ENCODE results near the gene CAMTA1.
"Not testable (repeated sequence)": the region's sequence is repeated elsewhere in the genome, so short reads cannot be mapped to it uniquely, and the experiment has no call there.

CAMTA1 gene

DNA sequence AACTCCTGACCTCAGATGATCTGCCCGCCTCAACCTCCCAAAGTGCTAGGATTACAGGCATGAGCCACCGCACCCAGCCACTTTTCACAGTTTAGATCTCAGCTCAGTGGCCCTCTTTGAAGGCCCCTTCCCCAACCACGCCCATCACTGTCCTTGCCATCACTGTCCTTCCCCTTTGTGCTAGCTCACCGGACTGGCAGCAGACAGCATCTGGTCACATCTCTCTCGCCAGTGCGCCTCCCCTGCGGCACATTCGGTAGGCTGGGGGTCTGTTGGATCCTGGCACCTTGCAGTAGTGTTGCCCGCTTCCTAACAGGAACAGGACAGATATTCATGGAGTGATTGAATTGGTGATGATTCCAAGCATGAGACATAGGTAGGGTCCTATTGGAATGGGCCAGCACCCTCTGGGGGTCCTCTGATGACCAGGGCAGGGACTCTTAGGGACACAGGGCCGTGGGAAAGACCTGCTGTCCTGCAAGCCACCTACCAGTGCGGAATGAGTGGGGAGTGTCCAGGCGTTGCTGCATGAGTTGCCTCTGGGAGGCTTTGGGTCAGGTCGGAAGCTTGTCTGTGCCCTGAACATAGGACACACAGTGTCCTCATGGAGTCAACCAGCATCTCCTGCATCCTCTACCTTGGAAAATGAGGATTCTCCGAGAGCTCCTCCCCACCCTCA is 807.0 kb downstream of the CAMTA1 start:
- no peak for DNase-seq

DNA sequence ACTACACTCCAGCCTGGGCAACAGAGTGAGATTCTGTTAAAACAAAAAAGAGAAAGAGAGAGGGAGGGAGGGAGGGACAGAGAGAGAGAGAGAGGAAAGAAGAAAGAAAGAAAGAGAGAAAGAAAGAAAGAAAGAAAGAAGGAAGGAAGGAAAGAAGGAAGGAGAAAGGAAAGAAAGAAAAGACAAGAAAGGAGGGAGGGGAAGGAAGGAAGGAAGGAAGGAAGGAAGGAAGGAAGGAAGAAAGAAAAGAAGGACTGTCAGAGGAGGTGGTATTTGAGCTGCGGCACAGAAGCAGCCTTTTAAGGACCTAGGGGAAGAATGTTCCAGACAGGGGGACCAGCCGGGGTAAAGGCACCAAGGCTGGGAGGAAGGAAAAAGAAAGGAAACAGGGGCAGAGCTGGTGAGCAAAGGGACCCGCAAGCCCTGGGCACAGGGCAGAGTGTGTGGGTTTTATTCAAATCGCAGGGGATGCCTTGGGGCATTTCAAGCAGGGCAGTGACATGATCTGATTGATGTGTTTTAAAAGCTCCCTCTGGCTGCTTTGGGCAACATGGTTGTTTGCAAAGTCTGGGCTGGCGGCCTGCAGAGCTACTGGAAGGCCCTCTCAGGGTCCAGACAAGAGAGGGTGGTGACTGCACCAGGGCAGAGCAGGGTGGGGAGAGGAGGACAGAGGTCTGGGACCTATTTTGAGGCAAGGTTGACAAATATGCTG is 808.9 kb downstream of the CAMTA1 start:
- no peak for DNase-seq

GRCh38 chr1:7594714-7595295 is 809.6 kb downstream of the CAMTA1 start:
- DNase-seq: no peak

DNA sequence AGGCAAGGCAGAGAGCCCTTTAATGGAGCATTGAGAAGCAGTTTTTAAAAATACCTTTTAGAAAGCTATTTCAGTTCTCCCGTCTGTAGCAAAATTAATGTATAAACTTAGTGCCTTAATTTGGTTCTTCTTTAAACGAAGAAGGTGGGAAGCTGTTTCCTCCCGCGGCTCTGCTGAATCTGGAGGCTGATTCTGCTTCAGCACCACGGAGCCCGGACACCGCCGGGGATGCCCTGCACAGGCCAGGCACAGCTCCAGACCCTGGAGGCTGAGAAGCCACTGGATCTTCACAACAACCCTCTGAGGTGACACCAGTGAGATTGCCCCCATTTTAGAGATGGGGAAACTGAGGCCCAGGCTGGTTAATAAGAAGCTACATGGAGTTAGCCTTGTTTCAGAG is 810.1 kb downstream of the CAMTA1 start:
- no peak for DNase-seq

DNA sequence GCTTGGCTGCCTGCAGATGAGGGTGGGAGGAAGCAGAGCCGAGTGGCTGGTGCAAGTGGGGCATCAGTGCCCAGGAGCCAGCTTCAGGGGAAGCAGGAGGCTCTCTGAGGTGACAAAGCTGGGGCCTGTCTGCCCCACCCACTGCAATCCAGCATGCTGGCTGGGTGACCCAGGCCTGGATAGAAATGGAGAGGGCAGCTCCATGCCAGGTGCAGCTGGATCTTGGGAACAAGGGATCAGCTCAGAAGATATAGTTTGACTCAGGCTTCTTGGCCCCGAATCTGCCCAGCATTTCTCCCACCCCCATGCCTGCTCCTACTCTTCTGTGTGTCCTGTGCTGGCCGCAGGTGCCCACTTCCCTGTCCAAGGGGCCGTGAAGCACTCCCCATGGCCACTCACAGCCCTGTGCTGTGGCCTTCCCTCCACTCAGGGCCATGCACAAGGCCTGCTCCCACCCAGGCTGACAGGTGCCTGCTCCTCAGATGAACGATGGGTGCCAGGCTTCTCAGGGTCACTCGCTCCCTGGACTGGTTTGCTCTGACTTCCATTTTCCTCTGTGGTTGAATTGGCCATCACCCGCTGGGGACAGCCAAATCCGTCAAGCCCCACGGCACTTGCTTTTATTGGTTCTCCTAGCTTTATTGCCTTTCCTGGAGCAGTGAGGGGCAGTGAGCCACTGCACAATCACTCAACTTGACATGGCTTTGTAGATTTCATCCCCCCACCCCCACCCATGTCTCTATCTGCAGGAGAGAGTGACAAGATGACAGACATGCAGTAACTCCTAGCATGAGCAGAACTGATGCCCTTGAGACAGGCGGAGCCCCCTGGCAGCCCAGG is 811.1 kb downstream of the CAMTA1 start:
- no peak for DNase-seq

DNA sequence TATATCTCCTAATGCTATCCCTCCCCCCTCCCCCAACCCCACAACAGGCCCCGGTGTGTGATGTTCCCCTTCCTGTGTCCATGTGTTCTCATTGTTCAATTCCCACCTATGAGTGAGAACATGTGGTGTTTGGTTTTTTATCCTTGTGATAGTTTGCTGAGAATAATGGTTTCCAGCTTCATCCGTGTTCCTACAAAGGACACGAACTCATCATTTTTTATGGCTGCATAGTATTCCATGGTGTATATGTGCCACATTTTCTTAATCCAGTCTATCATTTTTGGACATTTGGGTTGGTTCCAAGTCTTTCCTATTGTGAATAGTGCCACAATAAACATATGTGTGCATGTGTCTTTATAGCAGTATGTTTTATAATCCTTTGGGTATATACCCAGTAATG is 812.8 kb downstream of the CAMTA1 start:
- DNase-seq: not testable (repeated sequence)

- not testable (repeated sequence) for DNase-seq
Measured at GRCh38 chr1:7604906-7605305, 819.7 kb downstream of the CAMTA1 start.

GRCh38 chr1:7606096-7606495 is 820.8 kb downstream of the CAMTA1 start:
- no peak for DNase-seq

DNA sequence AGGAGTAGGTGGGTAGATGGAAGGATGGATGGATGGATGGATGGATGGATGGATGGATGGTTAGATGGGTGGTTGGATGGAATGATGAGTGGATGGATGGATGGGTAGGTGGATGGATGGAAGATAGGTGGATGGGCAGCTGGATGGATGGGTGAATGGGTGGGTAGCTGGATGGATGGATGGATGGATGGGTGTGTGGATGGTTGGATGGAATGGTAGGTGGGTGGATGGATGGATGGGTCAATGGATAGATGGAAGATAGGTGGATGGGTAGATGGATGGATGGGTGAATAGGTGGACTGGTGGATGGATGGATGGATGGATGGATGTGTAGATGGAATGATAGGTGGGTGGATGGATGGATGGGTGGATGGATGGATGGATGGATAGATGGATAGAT is 821.8 kb downstream of the CAMTA1 start:
- no peak for DNase-seq

DNA sequence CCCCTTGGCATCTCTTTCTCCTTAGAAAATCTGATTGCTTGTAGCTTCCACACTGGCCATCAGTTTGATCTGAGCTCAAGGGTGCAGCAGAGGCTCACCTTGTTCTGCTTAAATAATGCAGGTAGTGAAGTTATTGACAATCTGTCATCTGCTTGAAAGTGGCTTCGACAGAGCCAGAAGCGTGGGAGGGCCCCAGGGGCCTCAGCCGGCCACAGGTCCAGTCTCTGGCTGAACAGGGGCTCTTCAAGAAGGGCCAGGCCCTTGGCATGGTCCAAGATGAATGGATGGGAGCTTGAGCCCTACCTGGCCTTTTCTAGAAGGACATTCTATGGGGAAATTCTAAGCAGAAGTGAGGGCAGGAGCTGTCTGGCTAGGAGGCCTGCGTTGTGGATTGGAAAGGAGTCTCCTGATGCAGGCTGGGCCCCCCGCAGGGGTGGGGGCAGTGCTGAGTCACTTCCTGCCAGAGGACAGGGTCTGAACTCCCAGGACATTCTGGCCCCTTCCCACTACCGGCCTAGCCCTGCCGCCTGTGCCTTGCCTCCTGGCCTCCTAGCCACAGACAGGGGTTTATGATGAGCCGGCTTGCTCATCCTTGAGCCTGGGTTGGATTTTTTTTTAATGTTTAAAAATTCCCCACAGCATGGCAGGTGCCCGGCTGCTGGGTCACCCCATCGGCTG is 823.5 kb downstream of the CAMTA1 start:
- DNase-seq: no peak

- no peak for DNase-seq
Measured at GRCh38 chr1:7609311-7609994, 824.2 kb downstream of the CAMTA1 start.

DNA sequence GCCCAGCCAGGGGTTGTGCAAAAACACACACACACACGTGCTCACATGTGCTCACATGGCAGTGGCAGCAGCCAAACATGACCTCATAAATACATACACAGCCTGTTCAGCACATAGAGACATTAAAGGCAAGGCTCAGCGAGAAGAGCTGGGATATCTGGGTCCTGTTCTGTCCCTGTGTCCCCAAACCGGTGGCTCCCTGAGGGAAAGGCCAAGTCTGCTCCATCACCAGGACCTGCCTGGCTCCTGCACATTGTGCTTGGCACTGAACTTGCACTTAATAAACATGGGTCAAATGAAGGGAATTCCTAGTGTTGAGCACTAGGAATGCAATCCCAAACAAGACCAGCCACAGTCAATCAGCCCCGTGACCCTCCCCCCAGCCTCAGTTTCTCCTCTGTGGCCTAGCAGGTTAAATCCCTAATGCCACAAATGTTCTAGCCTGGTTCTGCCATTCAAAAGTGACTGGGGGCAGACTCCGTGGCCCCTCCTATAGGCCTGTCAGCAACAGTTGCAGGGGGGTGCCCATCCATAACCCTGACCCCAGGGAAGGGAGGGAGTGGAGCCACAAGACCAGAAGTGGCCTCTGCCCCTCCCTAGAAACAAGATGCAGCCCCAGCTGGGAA is 825.0 kb downstream of the CAMTA1 start:
- no peak for DNase-seq

- no peak for DNase-seq
Measured at GRCh38 chr1:7610936-7611335, 825.7 kb downstream of the CAMTA1 start.

GRCh38 chr1:7611421-7612010 is 826.3 kb downstream of the CAMTA1 start:
- DNase-seq: no peak

GRCh38 chr1:7613106-7613850 is 828.0 kb downstream of the CAMTA1 start:
- no peak for DNase-seq

DNA sequence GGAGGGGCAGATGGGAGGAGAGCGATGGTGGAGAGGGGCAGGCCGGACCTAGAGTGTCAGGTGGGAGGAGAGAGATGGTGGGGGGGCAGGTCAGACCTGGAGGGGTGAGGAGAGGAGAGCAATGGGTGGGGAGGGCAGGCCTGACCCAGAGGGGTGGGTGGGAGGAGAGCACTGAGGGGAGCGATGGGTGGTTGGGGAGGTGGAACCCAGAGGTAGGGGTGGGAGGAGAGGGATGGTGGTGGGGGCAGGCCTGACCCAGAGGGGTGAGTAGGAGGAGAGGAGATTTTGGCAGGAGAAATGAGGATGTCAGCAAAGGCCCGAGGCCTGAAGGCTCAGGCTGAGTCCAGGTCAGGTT is 828.6 kb downstream of the CAMTA1 start:
- DNase-seq: no peak

GRCh38 chr1:7614576-7615074 is 829.4 kb downstream of the CAMTA1 start:
- no peak for DNase-seq

- no peak for DNase-seq
Measured at GRCh38 chr1:7615138-7615537, 829.9 kb downstream of the CAMTA1 start.

DNA sequence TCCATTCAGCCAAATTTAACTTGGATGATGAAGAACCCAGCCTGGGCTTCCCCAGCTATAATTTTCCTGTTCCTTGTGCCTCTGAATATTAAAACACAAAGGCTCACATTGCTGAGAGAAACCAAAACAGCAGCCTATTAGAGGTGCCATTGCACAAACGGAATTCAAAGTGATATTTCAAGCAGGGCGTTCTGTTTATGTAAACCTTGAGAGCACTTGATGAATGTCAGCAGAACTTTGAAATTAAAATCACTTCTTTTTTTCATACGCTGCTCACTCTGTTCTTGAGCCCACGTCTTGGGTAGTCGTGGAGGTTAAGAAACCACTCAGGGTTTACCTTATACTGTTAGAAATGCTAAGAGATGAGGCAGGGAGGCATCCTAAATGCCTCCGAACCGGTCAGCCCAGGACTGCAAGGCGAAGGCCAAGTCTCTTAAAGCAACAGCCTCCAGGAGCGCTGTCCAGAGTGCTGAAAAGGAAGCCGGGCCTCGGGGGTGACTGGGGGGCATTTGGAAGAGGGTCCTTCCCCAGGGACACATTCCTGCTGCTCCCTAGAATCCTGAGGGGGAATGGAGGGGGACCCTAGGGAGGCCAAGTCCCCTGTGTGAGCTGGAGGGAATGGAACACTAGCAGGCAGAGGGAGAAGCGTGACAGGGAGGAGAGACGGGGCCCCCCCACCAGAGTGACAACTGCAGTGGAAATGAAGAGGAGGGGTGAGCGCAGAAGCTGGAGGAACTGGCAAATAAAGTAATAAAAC is 831.0 kb downstream of the CAMTA1 start:
- no peak for DNase-seq

DNA sequence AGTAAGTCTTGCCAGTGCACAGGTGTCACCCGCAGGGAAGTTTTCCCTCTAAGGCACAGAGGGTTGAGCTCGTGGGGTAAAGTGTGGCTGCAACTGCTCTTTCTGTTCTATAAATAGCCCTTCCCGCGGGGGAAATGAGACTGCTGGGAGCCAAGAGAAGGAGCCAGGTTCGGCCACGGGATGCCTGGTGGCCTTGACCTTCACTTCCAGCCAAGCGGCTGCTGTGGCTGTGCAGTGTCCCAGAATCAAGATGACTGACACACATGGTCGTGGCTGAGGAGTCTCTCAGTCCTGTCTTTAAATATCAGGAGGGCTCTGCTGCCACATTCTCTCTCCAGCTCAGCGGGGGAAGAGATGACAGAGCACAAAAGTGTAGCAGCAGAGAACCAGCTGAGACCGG is 831.7 kb downstream of the CAMTA1 start:
- DNase-seq: no peak

Measured in activated gamma-delta T cell (primary cell).